NCI-H2227 (cell line): ENCODE measurements around the gene FOXRED2.
"Not testable (repeated sequence)": the region's sequence is repeated elsewhere in the genome, so short reads cannot be mapped to it uniquely, and the experiment has no call there.

ENCODE experiments used
- DNase-seq: peaks from one replicate; lab custom pipeline; 2025; ENCODE audit not compliant: unreplicated experiment; lab: John Stamatoyannopoulos, UW

The FOXRED2 gene

DNA sequence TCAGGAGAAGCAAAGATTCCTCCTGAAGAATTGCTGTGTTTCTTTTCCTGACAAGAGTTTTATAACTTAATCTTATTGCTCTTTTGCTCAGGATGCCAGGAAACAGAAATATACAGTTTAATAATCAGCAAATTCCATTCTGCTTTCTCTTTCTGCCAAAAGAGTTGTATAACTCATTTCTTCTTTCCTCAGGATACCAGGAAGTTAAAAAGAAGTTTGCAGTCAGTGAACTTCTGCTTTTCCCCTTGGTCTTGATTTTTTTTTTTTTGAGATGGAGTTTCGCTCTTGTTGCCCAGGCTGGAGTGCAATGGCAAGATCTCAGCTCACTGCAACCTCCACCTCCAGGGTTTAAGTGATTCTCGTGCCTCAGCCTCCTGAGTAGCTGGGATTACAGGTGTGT lies 13.1 kb upstream of the FOXRED2 start:
- DNase-seq = not testable (repeated sequence)

DNA sequence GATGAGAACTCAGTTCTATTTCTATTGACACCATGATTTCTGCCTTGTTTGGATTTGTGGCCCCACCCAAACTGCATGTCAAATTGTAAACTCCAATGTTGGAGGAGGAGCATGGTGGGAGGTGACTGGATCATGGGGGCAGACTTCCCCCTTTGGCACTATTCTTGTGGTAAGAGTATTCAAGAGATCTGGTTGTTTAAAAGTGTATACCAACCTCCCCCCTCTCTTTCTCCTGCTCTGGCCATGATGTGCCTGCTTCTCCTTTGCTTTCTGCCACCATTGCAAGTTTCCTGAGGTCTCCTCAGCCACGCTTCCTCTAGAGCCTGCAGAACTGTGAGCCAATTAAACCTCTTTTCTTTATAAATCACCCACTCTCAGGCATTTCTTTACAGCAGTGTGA lies 7.9 kb upstream of the FOXRED2 start:
- DNase-seq = no peak

DNA sequence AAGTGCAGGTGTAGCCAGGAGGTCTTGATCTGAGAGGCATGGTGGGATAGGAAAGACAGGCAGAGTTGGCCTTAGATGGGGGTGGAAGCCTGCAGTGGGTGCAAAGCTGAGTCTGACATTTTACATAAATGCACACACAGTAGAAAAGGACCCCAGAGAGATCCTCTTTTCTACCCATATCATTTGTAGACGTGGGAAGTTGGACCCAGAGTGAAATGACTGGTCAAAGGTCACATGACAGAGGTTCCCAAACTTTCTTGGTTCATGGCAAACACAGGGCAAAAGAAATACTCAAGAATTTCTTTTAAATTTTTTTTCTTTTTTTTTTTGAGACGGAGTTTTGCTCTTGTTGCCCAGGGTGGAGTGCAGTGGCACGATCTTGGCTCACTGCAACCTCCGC lies 6.2 kb upstream of the FOXRED2 start:
- no peak for DNase-seq

DNA sequence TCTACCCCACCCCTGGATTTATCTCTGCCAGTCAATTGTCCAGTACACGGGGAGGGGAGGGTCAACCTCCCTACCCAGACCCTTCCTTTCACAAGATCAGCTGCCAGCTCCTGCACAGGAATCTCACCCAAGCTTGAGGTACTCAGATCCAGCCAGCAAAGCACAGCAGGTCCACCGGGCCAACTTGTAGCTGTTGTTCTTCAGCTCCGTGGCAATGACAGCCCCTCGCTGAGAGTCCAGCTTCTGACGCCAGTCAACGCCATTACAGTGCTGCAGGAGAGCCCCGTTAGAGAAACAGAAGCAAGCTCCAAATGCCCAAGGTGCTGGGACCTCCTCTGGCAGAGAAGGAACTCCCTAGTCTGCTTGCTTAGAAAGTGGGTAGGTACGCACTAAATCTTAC lies 5.5 kb upstream of the FOXRED2 start:
- no peak for DNase-seq

DNA sequence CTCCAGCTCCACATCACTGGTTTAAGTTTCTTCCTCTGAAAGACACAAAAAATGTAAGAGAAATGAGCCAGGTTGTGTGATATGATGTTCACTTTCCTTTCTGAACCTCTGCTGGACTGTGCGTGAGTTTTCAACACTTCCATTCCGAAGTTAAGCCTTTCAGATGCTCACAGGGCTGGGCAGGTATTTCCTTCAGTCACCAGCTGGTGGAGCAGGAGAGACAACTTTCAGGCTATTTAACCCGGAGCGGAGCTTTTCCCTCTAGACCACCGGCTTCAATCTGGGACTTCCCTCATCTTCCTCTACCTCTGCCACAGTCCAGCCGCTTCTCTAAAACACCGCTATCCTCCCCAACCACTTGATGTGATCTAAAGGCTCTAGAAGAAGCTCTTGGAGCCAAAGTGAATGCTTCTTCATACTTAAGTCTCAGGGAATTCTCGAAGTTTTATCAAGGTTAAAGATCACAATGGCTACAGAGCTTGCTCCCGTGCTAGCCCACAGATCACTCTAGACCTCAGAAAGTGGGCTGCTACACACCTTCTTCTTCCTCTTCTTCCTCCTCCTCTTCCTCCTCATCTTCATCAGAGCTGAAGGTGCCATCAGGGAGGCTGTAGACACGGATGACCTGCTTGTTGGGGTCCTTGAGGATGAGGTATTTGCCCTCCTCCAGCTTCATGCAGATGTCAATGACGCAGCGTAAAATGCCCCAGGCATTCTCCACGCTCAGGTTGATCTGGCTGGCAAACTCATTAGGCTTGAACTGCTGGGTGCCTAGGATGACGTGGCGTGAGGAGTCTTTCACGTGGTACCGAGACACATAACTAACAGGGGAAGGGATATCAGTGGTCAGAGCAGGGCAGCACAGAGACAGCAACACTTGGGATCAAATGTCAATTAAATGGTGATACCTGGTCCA lies 4.4 kb upstream of the FOXRED2 start:
- peak; percentile 48 for DNase-seq

DNA sequence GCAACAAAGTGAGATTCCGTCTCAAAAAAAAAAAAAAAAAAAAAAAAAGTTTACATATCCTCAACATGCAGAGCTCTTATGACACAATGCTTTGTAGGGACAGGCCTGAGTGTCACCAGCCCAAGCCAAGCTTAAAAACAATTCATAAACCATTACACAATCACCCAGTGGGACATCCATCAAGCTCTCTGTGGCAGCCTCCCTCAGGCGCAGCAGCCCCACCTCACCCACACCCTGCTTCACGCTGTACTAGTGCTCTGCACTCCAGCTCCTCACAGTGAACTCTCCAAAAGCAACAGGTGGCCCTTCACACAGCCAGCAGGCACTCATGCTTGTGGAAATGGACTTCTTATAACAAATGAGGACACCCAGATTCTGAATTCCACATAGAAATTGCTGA lies 3.5 kb upstream of the FOXRED2 start:
- no peak for DNase-seq

DNA sequence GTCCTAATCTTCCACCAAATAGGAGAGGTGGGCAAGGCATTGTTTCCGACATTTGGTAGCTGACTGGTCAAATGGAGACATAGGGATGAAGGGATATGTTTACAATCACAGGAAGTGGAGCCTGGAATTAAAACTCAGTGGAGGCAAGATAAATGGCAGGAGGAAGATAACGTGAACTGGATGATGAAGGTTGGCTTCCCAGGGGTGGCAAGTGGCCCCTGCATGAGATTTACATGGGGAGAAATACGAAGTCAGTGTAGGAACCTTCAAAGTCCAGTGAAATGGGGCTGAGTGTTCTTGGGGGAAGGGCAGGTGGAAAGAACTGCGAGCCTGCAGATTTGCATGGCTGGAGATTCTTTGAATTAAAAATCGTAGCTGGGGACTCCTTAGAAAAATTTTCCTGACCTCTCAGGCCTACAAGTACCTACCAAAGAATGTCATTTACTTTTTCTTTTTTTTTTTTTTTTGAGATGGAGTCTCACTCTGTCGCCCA lies 724 bp upstream of the FOXRED2 start:
- DNase-seq = no peak

DNA sequence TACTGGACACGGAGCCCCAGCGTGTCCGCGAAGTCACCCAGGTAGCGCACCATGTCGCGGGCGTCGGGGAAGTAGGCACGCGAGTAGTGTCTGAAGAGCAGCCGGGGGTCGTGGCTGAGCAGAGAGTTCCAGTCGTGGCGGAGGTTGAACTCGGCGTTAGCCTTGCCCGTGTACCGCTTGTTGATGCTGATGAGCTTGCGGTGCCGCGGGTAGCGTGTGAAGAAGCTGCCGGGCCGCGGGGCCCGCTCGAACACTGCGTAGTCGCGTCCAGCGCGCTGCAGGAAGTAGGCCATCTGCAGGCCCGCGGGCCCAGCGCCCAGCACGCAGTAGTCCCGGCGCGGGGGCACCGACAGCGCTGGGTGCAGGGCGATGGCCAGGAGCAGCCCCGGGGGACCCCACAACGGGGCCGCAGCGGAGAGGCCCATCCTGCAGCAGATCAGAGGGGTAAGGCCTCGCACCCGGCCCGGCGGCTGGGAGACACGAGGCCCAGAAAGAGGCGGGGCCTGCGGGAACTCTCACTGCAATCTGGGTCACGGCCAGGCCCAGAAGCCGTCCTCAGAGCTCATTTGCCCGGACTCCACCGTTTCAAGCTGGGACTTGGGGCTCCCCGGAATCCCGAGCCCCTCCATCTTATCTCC lies 723 bp downstream of the FOXRED2 start:
- DNase-seq = no peak

DNA sequence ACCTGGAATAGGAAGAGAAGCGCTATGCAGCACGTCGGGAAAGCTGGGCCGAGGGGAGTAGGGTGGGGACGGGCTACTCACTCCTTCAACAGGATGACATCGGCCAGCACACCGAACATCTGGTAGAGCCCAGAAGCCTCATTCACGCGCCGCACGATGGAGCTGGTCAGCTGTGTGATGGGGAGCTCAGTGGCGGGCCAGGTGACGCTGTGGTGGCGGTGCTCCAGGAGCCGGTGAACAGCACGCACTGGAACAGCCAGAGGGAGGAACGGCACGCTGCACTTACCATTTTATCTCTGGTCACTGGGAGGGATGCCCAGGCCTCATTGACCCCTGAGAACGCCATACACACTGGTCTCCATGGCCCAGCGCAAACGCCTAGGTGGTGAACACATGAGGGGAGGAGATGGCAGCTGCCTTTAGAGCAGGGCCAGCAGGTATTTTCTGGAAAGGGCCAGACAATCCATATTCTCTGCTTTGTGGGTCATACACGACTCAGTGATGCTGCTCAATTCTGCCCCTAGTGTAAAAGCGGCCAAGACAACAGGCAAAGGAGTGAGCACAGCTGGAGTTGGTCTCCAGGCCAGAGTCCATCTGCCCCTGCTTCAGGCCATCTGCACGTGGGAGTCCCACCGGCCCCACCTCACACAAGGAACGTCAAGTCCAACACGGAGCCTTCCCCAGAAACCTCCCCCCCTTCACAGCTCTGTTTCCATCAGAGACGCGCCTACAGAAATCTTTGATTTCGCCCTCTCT lies 8.8 kb downstream of the FOXRED2 start:
- DNase-seq = no peak

DNA sequence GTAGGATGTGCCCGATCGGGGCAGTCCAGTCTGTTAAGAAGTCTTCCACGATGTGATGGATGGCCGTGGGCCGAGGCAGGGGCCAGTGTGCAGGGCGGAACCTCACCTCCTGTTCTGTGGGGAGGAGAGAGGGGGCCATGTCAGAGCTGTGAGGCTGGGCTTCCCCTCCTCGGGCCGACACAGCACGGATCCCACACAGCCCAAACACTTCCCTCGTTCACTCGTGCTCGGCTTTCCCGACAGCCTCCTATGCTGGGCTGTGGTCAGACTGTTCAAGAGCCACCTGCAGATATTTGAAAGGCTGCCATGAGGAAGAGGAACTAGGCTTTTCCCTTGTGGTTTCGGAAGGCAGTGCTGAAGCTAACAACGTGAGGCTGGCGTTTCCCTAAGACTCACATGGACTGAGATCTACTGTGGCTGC lies 13.1 kb downstream of the FOXRED2 start:
- no peak for DNase-seq

DNA sequence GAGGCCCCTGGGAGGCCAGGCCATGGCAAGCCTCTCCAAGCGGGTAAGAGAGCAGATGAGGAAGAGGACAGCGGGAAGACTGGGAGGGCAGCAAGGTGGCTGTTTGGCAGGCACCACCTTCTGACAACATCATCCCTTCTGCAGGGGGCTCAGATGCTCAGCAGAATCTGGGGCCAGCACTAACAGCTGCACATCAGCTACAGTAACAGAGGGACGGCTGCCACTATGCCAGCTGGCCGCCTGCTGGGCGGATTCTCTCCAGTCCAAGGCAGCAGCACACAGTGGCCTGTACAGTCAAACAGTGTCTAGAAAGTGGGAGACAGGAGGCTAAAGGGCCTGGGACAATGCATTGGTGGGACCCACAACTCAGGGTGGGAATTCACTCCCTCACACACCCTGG lies 14.7 kb downstream of the FOXRED2 start:
- DNase-seq = no peak

DNA sequence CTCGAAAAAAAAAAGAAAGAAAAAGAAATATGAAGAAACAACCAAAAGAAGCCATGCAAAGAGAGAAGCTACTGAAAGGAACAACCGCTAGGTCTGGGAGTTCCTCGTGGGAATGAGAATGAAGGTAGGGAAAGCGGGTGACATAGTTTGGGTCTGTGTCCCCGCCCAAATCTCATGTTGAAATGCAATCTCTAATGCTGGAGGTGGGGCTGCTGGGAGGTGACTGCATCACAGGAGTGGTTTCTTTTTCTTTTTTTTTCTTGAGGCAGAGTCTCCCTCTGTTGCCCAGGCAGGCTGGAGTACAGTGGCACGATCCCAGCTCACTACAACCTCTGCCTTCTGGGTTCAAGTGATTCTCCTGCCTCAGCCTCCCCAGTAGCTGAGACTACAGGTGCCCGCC lies 15.7 kb downstream of the FOXRED2 start:
- DNase-seq = no peak

DNA sequence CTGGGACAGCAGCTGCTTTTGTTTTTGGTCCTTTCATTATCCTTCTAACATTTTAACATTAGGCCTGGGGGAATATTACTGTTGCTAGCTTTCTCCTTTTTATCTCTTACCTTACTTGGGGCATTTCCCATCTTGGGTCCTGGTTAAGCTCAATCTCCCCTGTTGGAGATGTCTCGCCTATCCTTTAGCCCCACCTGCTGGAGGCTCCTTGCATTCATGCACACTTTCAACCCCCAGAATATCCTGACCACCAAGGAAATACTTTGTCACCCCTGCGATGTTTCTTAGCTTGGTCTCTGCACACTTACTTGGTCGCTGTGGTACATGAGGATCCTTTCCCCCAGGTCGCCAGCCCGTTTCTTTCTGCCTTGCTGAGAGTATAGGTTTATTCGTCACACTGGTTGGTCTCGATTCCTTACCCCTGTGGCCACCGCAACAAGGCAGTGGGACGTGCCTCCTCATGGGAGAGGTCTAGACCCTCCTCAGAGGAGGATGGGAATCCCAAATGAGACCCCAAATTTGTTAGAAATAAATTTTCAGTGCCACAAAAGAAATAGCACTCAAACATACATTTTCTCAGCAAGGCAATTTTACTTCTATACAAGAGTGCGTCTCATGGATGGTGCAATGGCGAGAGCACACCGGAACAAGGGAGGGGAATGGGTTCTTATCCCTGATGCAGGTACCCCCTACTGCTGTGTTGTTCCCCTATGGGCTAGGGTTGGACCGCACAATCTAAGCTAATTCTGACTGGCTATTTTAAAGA lies 20.0 kb downstream of the FOXRED2 start:
- peak; percentile 6 for DNase-seq

DNA sequence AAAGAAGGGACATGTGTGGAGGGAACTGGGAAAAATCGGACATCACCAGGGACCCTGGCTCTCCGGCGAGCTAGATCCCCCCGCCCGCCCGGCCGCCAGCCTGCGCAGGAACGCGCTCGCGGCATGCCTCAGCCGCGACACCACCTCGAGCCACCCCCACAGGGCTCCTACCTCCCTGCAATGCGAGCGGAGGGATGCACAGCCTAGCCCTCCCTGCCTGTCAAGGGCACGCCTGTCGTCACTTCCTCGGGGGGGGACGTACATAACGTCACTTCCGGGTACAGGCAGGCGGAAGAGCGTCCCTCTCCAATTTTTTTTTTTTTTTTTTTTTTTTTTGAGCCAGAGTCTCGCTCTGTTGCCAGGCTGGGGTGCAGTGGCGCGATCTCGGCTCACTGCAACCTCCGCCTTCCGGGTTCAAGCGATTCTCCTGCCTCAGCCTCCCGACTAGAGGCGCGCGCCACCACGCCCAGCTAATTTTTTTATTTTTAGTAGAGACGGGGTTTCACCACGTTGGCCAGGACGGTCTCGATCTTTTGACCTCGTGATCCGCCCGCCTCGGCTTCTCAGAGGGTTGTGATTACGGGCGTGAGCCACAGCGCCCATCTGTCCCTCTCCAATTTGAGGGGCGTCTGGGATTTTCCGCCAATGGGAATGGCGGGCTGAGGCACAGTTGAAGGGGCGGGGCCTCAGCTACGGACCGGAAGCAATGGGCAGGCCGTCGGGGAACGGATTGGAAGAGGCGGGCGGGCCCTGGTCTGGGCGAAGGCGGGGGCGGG lies 25.3 kb downstream of the FOXRED2 start, which contains the start of gene TXN2:
Gene TXN2, minus strand, starts transcription at position 248 of the 776 bp plus-strand sequence. CDS start 803 bp downstream, outside the sequence.
- peak; percentile 96 for DNase-seq

DNA sequence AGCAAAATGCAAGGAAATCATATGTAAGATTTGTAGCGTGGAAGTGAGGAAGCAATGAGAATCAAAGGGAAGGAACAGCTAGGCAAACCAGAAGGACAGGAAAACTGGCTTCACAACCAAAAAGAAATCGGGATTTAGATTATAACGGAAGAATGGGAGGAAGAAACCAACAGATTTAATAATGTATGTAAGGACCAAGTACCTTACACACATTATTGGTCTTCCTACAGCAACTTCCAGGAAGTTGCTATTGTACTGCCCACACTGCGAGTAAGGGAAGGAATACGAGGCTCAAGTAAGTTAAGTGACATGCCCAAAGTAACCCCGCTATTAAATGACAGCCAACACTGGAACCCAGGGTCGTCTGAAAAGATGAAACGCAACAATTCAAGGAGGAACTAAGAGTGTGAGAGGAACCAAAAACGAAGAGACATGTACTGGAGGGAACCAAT lies 25.9 kb downstream of the FOXRED2 start:
- no peak for DNase-seq

DNA sequence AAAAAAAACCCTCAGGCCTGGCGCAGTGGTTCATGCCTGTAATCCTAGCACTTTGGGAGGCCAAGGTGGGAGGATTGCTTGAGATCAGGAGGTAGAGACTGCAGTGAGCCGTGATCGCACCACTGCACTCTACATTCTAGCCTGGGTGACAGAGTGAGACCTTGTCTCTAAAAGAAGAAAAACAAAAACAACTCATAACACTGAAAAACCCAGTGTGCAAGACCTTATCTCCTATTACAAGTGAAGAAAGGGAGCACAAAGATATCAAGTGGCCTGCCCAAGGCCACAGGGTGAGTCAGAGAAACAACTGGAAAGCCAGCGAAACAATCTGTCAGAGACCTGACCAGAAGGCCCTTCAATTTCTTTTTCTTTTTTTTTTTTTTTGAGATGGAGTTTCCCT lies 27.9 kb downstream of the FOXRED2 start:
- no peak for DNase-seq

DNA sequence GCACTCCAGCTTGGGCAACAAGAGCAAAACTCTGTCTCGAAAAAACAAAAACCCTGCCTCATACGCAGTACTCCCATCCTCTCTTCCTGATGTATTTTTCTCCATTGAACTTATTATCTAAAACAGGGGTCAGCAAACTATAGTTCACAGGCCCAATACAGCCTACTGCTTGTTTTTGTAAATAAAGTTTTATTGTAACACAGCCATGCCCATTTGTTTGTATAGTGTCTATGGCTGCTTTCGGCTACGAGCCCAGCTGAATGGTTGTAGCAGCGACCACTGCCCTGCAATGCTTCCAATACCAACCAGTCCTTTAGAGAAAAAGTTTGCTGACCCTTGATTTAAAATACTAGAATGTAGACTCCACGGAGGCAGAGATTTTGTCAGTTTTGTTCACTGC lies 31.5 kb downstream of the FOXRED2 start:
- no peak for DNase-seq

DNA sequence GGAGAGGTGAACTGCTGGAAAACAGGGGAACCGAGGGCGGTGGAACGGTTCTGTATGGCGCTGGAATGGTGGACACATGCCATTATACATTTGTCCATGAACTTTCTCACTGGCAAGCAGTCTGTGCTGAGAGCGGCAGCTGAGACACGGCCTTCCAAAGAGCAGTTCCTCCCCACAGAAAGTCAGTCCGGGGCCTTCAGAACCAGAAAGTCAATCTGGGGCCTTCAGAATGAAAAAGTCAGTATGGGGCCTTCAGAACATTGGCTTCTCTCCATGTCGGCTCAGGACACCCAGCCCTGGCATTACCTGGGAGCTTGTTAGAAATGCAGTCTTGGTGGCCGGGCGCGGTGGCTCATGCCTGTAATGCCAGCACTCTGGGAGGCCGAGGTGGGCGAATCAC lies 34.2 kb downstream of the FOXRED2 start:
- DNase-seq = no peak

DNA sequence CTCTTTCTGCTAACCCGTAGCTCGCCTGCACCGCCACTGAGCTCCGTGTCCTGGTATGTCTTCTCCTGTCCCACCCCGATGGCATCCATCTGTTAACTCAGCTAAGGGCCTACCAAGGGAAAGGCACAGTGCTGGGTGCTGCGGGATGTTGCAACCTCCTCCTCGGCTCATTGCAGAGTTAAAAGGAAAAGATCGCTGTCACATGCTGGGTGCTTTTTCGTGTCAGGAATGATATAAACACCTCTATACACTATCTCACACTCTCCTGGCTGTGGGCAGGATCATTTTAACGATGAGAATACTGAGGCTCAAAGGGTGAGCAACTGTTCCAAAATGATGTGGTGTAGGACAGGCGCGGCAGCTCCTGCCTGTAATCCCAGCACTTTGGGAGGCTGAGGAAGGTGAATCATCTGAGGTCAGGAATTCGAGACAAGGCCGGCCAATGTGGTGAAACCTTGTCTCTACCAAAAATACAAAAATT lies 35.5 kb downstream of the FOXRED2 start:
- no peak for DNase-seq

DNA sequence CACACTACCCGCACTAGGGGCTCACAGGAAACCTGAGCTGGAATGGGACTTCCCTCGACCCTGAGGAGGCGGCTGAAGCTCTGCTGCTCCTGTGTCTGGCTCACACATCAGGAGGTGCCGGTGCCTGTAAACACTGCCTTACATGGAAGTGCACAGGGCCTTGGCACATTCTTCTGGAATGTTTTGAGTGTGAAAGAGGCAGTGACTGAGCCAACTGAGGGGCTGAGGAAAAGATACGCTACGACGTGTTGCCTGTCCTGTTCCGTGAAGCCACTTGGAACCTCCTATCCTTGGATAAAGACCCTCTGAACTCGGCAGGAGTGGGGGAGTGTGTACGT lies 35.9 kb downstream of the FOXRED2 start:
- DNase-seq = no peak
